ENCODE data around the gene PTPRCAP. TPM values are rescaled to one million over a fixed set of nuclear protein-coding genes. Genes with fewer than 3 reads are reported as not detected.

Gene PTPRCAP
- total RNA-seq, 4 donors from 2014 or later = 3.5 to 6.4 (median 4.2) TPM

DNA sequence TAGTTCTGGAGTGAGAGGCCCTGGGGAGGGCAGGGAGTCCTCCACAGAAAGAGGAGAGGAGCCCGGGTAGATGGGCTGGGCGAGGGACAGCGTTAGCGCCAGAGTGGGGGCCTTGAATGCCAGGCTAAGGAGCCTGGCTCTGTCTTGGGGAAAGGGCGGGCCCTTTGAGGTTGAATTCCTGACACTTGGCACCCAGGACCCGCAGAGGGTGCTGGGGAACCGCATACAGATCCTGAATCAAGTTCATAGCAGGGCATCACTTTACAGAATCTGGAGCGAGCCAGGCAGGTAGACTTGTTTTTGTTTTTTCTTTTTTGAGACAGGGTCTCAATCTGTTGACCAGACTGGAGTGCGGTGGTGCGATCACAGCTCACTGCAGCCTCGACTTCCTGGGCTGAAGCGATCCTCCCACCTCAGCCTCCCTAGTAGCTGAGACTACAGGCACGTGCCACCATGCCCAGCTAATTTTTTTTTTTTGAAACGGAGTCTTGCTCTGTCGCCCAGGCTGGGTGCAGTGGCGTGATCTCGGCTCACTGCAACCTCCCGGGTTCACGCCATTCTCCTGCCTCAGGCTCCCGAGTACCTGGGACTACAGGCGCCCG, 16.0 kb downstream of the PTPRCAP start:
- TF ChIP-seq POLR2A (IDR thresholded peaks at IDR 0.05) (no peak), EP300 (IDR thresholded peaks at IDR 0.05) (no peak)
- 79 to 84% methylated on average over 8 of the region's 22 CpGs for WGBS, 2 donors (ENCODE audit: low coverage in 1 of 2)
- Histone ChIP-seq H3K27ac (peak overlapping the region in 3 of 4 donors; percentile 88 to 91 (median 91)), H3K4me3 (peak overlapping the region in 1 of 2 donors; percentile 60), H3K27me3 (no peaks in the 10 kb centered on the region), H3K4me1 (peaks cover 0 to 46% (median 9%) of the 10 kb centered on the region in 3 donors), H3K9me3 (no peaks in the 10 kb centered on the region), H3K36me3 (no peaks in the 10 kb centered on the region)
- ATAC-seq = no peak

DNA sequence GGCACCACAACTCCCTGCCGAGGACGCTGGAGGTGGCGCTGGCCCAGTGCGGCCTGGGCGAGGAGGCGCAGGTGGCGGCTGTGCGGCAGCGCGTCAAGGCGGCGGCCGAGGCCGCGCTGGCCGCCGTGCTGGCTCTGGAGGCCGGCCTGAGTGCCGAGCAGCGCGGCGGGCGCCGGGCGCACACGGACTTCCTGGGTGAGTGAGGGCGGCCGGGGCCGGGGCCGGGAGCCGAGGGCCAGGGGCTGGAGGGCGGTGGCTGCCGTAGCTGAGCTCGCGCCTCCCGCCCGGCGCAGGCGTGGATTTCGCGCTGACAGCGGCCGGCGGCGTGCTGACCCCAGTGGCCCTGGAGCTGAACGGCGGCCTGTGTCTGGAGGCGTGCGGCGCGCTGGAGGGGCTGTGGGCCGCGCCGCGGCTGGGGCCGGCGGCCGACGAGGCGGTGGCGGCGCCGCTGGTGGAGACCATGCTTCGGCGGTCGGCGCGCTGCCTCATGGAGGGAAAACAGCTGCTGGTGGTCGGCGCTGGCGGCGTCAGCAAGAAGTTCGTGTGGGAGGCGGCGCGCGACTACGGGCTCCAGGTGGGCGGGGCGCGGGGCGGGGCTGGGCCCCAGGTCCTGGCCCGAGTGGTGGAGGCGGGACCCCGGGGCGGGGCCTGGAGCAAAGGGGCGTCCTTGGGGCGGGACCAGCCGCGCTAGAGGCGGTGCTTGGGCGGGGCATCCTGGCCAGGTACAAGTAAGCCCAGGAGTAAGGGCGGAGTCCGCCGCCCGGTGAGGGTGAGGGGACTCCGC, 16.6 kb downstream of the PTPRCAP start:
- H3K27ac ChIP-seq = peak overlapping the region; percentile 41 to 91 (median 90)
- ATAC-seq = peak; percentile 97
- TF ChIP-seq EP300 (IDR thresholded peaks at IDR 0.05) = no peak
- peak; percentile 71 for TF ChIP-seq POLR2AphosphoS5 (IDR thresholded peaks at IDR 0.05)
- TF ChIP-seq POLR2A (IDR thresholded peaks at IDR 0.05) = peak; percentile 49 to 55
- TF ChIP-seq, protein P1, sequence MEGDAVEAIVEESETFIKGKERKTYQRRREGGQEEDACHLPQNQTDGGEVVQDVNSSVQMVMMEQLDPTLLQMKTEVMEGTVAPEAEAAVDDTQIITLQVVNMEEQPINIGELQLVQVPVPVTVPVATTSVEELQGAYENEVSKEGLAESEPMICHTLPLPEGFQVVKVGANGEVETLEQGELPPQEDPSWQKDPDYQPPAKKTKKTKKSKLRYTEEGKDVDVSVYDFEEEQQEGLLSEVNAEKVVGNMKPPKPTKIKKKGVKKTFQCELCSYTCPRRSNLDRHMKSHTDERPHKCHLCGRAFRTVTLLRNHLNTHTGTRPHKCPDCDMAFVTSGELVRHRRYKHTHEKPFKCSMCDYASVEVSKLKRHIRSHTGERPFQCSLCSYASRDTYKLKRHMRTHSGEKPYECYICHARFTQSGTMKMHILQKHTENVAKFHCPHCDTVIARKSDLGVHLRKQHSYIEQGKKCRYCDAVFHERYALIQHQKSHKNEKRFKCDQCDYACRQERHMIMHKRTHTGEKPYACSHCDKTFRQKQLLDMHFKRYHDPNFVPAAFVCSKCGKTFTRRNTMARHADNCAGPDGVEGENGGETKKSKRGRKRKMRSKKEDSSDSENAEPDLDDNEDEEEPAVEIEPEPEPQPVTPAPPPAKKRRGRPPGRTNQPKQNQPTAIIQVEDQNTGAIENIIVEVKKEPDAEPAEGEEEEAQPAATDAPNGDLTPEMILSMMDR (IDR thresholded peaks at IDR 0.05) = peak in 1 of 4 experiments; percentile 27
- H3K36me3 ChIP-seq = no peaks in the 10 kb centered on the region
- H3K9me3 ChIP-seq = no peaks in the 10 kb centered on the region
- peaks cover 0 to 53% (median 15%) of the 10 kb centered on the region in 3 donors for H3K4me1 ChIP-seq
- 0% methylated on average over 1 to 2 of the region's 97 CpGs for WGBS, 2 donors (ENCODE audit: low coverage in 1 of 2)
- H3K27me3 ChIP-seq = no peaks in the 10 kb centered on the region
- H3K4me3 ChIP-seq = peak overlapping the region; percentile 35 to 60

DNA sequence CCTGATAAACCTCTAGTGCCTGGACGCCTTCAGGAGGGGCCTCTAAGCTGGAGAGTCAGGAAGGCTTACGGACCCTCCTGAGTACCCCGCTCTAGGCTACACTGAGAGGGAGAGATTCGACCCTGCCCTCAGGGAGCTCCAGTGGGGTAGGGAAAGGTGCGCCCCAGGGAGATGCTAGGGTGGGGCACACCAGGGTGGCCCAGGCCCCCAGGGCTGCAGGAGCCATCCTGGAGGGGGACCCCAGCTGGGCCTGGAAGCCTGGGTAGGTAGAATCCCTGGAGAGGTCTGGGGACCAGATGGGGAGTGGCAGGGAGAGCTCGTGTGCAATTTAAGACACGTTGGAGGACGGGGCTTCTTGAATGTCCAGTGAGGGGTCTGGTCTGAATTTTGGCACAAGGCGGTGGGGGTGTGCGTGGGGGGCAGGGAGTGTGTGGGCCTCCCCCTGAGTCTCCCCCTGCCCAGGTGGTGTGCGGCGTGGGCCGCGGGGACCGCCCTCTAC, 17.3 kb downstream of the PTPRCAP start:
- peaks cover 0 to 59% (median 15%) of the 10 kb centered on the region in 3 donors for H3K4me1 ChIP-seq
- WGBS, 2 donors (ENCODE audit: low coverage in 1 of 2) = 0% methylated on average over 4 of the region's 15 CpGs; no CpG with 5 or more reads in 1 of the 2 donors

DNA sequence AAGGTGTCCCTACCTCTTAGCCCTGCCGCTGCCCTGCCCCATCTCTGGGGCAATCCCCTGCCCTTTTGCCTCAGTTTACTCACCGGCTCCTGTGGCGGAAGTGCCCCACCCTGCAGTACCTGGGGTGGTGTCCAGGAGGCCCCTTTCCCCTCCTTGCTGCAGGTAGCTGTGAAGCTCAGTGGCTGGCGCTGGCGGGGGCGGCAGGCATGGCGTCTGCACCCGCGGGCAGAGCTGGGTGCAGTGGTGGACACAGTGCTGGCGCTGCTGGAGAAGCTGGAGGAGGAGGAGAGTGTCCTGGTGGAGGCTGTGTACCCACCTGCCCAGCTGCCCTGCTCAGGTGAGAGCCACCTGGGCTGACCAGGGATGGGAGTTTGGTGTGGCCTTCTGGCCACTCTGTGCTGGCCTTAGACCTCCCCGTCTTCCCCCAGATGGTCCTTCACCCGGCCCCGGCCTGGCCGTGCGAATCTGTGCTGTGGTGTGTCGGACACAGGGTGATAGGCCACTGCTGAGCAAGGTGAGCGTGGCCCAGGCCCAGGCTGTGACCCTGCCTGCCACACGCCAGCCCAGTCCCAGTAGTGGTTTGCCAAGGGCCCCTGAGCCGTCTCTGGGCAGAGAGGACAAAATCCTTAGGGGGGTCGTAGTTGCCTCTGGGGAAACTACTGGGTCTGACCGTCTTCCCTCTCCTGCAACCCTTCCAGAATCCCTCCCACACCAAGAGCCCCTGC, 18.0 kb downstream of the PTPRCAP start:
- no peaks in the 10 kb centered on the region for H3K36me3 ChIP-seq
- TF ChIP-seq POLR2AphosphoS5 (IDR thresholded peaks at IDR 0.05) (no peak), EP300 (IDR thresholded peaks at IDR 0.05) (no peak), POLR2A (IDR thresholded peaks at IDR 0.05) (no peak)
- TF ChIP-seq, protein P1 (IDR thresholded peaks at IDR 0.05) = no peak
- no peak for ATAC-seq
- no peaks in the 10 kb centered on the region for H3K9me3 ChIP-seq
- no peak overlapping the region for H3K4me3 ChIP-seq
- H3K27me3 ChIP-seq = no peaks in the 10 kb centered on the region
- H3K4me1 ChIP-seq = peaks cover 0 to 65% (median 15%) of the 10 kb centered on the region in 3 donors
- peak overlapping the region in 3 of 4 donors; percentile 88 to 91 (median 91) for H3K27ac ChIP-seq
- WGBS, 2 donors (ENCODE audit: low coverage in 1 of 2) = no CpG with 5 or more reads among the region's 21 CpGs

More for the DNA sequence above, 17.3 kb downstream of the PTPRCAP start:
- peak overlapping the region; percentile 41 to 91 (median 90) for H3K27ac ChIP-seq
- no peak for ATAC-seq
- peak overlapping the region; percentile 35 to 60 for H3K4me3 ChIP-seq
- TF ChIP-seq POLR2AphosphoS5 (IDR thresholded peaks at IDR 0.05) (no peak), POLR2A (IDR thresholded peaks at IDR 0.05) (no peak), EP300 (IDR thresholded peaks at IDR 0.05) (no peak)
- TF ChIP-seq, protein P1 (IDR thresholded peaks at IDR 0.05) = no peak
- H3K9me3 ChIP-seq = no peaks in the 10 kb centered on the region
- no peaks in the 10 kb centered on the region for H3K27me3 ChIP-seq
- no peaks in the 10 kb centered on the region for H3K36me3 ChIP-seq
